ENCODE data around the gene MSL3B.

Gene MSL3B

DNA sequence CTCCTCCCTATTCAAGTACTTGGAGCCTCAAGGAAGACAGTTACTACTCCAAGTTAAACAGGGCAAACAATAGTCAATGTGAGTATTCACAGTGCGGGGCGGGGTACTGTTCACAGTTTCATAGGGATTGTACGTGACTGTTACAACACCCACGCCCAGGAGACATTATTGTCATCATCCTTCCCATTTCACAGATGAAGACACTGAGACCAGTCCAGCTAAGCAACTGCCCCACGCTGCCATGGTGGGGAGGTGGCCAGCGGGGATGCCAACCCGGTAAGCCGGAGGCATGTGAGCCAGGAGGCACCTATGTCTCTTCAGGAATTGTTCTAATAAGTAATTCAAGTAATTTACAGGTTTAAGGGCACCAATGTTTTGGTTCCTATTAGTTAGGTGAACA is 14.8 kb downstream of the MSL3B start:
- DNase-seq (ENCODE audit: low read depth) = no peak

DNA sequence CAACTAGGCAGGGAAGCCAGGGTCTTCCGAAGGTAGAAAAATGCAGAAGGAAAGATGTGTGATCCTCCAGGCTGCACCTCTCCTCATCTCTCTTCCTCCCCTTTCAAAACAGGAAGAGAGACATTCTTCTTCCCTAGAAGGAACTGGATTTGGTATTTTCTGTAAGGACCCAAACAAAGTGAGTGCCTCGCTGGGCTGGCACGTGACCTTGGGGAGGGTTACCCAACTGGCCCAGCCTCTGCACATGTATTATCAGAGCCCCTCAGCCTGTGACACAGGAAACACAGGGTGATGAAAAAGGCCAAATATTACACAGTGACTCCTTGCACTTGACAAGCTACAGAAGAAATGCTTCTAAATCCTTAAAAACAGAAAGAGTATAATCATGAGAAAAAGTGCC is 16.1 kb downstream of the MSL3B start:
- DNase-seq (ENCODE audit: low read depth) = no peak

DNA sequence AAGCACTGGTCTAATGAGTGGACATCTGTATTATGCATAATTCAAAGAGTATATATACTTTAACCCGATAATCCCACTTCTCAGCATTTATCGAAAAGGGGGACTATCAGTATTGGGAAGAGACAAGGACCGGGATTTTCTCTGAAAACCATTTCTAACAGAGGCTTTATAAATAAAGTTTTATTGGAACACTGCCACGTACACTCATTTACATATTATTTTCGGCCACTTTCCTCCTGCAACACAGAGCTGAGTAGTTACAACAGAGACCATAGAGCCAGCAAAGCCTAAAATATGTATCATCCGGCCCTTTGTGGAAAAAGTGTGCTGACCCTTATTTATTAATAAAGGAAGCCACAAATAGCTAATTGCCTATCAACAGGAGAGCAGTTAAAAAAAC is 17.0 kb downstream of the MSL3B start:
- no peak for DNase-seq (ENCODE audit: low read depth)

DNA sequence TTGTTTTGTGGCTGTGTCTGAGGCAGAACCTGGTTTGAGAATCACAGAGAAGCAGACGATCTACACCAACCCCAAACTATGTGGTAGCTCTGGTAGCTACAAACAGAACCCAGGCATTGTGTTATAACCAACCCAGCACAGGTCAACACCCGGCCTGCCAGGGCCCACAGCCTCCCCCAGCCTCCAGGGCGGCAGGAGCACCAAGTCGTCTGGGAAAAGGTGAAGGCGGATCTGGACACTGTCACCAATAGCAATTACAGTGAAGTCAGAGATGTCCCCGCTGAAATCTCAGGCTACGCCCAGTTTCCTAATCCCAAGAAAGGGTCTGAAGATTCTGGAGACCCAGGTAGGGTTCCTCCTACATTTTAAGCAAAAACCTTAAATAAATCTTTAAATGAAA is 17.4 kb downstream of the MSL3B start:
- no peak for DNase-seq (ENCODE audit: low read depth)

DNA sequence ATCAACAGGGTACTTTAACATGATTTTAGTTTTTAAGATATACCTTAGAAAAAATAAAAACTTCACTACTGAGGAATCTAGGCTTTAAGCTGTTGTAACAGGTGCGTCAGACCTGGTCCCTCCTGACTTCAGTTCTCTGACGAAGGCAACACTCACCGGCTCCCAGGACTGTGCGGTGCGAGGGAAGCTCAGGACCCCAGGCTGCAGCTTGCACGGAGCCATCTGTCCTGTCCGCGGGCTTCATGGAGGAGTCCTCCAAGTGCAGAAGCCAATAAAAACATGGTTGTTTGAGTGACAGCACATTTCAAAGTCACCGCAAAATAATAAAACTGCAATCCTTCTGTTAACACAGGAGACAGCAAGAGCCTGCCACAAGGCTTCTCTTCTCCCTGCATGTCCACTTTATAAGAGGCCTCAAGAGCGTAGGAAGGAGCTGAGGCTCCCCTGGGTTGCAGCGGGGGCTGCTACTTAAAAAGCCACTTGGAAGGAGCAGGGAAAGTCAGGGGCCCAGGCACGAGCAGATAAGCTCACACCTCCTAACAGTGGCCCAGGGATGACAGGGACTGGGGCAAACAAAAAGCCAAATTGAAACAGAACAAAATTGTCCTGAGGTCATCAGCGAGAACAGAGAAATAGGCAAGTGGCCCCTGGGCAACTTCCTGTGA is 18.4 kb downstream of the MSL3B start:
- no peak for DNase-seq (ENCODE audit: low read depth)

DNA sequence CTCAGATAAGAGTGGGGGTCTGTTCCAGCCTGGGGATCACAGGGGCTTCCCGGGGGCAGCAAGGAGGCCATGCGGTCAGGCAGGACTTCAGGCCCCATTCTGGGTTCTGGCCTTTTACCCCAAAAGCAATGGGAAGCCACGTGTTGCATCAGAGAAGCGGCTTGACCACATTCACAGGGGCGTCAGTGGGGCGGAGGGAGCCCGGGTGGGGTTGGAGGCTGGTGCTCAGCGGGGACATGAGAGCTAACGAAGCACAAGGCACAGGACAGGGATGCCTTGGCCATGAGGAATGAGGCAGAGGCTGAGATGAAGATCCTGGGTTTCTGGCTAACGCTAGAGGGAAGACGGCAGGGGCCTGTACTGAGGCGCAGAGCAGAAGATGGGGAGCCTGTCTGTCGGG is 19.9 kb downstream of the MSL3B start:
- DNase-seq (ENCODE audit: low read depth) = no peak

DNA sequence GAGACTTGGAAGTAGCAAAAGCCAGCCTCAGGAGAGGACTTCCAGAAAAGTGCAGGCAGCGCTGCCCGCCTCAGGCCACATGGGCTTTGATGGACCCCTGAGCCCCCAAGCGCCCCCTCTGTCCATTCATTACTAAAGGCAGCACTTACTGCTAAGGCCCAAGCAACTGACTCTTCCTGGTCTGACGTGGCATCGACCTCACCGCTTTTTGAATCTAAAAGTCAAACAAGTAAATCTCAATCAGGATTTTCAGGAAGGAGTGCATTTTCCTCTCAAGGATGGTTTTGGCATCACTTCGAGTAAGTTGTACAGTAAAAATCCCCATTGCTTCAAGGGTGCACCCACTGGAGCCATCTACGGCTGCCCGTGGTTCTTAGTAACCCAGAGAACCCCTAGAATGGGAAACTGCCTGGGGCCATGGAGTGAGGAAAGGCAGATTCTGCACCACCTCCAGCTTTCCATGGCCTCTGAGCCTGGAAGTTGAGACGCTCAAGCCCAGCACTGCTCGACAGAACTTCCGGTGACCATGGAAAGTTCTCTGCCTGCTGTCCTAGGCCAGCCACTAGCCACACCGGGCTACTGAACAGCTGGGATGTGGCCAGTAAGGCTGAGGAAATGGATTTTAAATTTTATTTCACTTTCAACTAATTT is 20.8 kb downstream of the MSL3B start:
- no peak for DNase-seq (ENCODE audit: low read depth)

DNA sequence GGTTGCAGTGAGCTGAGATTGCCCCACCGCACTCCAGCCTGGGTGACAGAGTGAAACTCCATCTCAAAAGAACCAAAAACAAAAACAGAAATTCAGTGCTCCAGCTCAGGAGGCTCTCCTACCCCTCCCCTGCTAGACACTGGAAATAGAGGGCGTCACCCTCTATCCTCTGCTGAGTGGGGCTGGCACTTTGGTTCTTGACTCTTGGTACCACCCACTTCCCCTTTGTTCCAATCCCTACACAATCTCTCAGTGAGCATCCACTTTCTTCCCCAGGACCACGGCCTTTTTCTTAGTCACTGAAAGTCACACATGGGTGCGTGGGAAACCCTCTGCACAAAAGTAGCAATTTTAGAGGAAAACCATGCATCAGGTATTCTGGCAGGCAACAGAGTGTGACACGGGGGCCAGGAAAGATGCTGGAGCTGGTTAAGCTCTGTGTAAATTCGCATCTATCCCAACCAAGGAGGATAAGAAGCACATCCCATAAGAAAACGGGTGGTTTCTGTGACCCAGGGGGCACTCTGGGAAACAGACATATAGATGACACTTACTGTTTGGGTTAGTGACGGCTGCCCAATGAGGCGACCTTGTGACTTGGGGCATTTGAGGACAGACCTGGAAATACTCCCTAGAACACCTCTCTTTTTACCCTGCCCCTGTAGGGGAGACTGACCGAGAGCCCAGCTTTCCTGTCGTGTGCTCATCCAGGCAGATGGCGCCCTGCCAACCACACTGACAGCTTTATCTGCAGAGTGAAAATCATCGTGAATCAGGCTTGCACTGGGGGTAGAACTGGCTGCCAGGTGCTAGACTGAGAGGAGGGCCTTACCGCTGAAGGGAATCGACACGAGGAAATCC is 21.6 kb downstream of the MSL3B start:
- DNase-seq (ENCODE audit: low read depth) = no peak

DNA sequence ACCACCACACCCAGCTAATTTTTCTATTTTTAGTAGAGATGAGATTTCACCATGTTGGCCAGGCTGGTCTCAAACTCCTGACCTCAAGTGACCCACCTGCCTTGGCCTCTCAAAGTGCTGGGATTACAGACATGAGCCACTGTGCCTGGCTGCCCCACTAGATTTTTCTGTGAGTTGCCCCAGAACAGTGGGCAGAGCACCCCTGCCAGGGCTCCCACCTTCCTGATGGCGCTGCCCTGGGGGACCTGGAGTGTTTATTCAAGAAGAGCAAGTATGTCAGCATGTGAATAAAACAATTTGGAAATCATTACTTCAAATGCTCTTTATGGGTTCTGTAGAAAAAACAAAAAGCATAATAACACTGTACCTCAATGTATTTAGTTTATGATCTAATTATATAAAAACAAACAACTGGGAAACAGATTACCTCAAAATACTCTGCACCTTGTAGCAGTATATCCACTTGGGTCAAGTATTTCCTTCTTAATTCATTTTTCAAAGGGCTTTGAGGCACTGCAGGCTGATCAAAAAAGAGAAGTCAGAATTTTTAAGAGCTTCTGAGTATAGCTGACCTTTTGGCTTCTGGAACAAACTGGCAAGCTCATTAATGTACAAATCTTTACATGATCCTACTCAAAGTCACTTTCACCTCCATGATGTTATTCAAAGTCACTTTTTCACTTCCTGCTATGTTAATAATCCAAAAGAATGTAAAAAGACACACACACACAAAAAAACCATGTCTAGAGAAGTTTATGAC is 22.7 kb downstream of the MSL3B start:
- DNase-seq (ENCODE audit: low read depth) = no peak

DNA sequence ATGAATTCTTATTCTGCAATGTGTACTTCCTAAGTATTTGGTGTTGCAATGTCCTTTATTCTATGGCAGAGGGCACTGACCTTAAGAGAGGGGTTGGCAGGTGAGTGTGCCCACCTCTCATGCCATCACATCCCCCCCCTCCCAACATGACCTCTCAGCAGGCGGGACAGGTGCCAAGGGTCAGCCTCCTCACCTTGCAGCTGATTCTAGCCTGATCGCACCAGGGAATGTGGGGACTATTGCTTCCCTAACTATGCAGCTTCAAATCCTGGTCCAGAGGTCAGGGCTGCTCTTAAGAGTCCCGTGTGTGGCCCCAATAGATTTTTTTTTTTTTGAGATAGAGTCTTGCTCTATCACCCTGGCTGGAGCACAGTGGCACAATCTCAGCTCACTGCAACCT is 23.4 kb downstream of the MSL3B start:
- no peak for DNase-seq (ENCODE audit: low read depth)

DNA sequence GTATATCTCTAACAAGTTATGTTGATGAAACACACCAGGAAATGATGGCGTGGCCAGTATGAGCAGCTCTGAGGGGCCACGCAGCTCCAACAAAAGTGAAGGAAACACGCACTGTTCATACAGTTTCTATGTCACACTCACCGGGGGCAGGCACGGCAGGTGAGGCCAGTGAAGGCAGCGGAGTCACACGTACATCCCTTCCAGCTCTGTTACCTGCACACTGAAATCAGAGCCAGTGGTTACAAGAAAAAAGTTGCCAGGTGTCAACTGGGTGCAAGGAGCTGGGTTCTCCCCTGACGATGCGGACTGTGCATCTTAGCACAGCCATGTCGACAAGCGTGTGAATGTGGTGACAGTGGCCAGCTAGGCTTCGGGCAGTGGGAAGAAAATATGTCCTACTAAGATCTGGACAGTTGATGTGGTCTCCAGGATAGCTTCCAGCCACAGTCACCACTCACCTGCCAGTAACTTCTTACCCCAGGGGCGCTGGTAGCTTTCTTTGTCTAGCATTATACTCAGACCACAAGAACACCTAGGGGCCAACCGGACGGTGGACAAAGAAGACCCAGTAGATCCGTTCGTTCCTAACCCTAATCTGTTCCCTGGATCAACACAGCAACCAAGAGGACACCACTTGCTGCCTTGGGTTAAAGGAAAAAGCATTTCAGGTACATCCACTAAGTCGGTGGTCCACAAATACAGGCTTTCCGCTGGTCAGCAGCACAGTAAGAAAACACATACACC is 23.9 kb downstream of the MSL3B start:
- no peak for DNase-seq (ENCODE audit: low read depth)

DNA sequence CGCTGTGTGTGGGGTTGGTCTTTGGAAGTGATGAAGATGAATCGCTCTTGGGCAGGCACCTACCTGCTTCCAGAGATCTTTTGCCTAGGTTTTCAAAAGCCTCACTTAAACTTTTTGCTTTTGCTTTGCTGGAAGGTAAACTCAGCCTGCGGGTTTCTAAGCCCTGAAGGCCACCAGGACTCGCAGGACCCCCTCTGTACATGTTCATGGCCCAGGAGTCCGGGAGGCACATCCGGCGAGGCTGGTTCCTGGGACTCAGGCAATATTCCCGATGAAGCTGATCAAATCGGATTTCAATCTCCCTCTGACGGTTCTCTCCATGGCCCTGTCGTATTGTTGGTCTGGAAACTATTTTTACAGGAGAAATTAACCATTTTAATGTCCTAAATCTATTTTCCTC is 27.0 kb downstream of the MSL3B start:
- no peak for DNase-seq (ENCODE audit: low read depth)

DNA sequence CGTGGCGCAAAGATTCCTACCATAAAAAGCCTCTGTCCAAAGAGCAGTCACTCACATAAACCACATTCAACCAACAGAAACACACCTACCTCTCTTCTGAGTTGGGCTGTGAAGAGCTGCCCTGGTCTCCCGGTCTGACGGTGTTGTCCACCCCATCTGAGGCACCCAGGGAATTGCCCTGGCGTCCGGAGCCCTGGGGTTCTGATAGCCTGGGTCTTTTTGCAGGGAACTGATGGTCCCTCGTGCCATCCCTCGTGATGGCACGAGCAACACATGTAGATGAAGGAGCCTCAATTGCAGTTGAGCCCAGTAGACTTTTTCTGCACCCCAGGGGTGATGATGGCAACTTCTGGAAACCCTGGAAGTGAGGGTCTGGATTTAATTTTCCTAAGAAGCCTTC is 27.7 kb downstream of the MSL3B start:
- no peak for DNase-seq (ENCODE audit: low read depth)

DNA sequence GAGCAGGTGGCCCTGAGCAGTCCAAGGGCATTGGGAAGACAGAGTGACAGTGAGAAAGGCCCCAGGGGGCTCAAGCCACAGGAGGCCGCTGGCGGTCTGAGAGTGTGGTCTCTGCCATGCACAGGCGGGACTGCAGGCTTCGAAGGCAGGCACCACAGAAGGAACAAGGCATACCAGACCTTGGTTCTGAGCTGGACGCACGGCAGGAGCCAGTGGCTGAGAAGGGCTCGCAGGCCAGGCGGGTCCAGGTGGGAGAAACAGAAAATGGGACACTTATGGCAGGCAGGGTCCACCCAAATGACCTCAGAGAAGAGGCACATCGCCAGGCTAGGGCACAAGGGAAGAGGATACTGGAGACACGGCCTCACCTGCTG is 28.8 kb downstream of the MSL3B start:
- no peak for DNase-seq (ENCODE audit: low read depth)

DNA sequence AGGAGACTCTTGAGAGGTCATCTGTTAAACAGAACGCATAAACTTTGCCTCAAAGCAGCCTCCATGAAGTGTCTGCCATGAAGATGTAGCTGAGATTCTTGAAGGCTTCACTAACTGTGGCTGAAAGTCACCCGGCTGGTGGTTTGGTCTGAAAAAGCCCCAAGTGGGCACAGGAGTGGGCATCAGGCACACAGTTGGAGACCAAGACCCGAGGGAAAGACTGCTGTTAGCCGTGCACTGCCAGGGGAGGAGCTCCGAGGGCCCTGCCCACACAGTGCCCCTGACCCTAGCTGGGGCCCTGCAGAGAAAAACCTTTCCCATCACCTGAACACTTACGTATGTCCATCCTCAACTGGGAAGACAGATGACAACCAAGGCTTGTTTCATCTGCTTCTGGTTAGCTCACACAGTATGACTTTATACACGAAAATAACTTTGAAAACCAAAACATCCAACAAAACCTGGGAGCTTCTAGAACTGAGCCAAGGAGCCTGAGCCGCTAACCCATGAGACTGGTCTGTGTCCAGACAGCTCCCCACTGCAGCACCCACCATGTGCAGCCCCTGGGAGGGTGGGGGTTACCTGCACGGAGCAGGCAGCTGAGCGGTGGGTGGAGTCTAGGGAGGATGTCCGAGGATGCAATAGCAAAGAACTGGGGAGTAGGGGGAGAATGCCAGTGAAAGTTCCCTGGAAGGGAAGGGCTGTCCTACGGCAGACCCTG is 29.3 kb downstream of the MSL3B start:
- no peak for DNase-seq (ENCODE audit: low read depth)

DNA sequence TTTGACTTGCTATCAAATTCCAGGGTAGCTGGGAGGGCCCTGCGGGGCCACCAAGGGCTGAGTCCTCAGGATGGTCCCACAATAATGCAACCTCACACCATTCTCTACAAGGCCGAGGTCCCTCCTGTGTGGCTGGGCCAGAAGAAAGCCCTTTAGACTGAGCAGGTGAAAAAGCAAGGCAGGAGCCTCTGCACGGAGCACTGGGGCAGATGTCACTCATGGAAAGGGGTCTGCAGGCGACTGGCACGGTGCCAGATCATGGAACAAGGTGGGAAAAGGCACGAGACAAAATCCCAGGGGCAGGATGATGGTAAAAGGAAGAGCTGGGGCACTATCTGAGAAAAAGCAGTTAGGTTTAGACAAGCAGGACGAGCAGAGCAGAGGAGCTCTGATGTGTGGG is 29.9 kb downstream of the MSL3B start:
- no peak for DNase-seq (ENCODE audit: low read depth)

DNA sequence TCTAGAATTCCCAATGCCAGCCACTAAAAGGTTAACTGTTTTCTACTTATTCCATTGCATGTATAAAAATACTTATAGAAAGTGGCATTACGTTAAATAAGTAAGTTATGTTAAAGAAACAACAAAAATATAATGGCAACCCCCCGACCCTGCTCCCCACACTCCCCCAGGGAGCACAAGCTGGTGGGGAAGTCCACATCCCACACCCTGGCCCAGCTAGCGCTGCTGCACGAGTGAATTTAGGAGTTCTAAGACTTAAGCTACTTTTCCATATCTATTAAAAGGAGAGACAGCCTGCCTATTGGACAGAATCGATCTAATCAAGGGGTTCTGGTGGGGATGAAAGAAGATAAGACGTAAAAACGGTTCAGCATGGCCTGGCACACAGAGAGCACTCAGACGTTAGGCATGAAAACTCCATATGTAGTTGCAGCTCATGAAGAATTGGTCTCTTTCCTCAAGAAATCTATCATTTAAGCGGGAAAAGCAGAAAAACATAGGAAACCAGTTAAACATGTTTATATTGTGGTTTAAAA is 30.4 kb downstream of the MSL3B start:
- DNase-seq (ENCODE audit: low read depth) = no peak

DNA sequence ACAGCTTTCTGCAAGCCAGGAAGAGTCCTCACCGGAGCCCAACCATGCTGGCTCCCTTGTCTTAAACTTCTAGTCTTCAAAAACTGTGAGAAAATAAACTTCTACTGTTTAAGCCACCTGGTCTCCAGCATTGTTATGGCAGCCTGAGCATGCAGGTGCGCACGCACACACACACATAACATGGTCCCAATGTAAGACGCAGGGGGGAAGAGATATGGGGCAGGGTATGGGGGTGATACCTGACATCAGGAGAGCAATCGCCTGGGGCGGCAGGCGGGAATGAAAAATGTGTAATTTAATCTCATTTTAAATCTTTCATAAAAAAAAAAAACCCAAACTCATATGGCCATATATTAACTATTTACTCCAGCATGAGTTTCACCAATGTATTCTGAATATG is 31.8 kb downstream of the MSL3B start:
- no peak for DNase-seq (ENCODE audit: low read depth)

DNA sequence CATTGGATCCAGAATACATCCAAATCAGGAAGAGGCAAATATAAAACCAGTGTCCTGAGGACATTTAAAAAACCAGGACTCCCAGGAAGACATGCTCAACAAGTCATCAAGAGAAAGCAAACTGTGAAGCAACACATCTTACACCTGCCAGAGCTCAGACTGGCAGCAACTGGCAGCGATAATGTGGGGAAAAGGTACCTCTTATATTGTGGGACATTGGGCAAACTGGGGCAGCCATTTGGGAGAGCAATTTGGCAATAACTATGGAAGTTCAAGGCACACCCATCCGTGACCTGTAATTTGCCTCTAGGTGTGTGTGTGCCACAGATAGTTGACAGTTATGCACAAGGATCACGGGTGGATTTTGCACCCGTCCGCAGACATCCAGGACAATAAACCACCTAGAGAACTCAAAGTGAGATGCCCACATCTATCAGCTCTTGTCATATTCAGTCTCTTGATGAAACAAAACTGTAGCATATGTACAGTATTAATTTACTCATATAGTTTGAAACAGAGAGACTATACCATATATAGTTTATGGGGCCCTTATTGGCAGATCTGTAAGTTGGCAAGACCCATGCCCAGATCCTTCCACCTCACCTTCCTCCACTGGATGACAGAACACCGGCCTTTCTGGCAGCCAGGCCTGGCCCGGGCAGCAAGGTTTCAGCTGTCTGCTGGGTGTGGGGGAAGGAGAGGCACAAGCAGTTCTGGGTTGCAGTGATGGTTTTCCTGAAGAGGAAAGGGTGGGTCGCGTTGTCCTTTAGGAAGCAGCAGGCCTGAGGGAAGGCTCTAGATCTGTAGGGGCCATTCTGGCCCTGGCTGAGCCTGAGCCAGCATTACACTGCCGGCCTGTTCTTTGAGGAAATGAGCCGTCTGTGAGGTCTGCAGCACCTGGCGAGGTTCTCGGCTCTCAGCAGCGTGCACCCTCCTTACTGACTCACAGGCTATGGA is 32.7 kb downstream of the MSL3B start:
- DNase-seq (ENCODE audit: low read depth) = no peak

DNA sequence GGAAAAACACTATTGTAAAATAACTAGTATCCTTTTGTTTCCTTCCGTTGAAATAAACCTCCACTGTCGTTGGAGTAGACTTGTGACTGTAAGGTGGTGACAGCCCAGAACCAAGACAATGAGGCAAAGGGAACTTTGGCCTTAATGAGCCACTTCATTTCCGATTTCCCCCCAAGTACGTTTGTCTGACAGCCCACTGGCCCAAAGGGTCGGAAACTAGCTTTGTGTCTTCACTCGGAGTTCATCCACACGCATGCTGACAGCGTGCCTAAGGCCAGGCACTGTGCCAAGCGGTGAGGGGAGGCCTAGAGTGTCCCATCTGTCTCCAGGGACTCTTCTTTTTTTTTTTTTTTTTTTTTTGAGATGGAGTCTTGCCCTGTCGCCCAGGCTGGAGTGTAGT is 34.8 kb downstream of the MSL3B start:
- no peak for DNase-seq (ENCODE audit: low read depth)
